ENCODE measurements around the gene FSTL4.
A peak's percentile ranks its signal among the peaks of the same experiment; 100 is the strongest.

FSTL4 gene

DNA sequence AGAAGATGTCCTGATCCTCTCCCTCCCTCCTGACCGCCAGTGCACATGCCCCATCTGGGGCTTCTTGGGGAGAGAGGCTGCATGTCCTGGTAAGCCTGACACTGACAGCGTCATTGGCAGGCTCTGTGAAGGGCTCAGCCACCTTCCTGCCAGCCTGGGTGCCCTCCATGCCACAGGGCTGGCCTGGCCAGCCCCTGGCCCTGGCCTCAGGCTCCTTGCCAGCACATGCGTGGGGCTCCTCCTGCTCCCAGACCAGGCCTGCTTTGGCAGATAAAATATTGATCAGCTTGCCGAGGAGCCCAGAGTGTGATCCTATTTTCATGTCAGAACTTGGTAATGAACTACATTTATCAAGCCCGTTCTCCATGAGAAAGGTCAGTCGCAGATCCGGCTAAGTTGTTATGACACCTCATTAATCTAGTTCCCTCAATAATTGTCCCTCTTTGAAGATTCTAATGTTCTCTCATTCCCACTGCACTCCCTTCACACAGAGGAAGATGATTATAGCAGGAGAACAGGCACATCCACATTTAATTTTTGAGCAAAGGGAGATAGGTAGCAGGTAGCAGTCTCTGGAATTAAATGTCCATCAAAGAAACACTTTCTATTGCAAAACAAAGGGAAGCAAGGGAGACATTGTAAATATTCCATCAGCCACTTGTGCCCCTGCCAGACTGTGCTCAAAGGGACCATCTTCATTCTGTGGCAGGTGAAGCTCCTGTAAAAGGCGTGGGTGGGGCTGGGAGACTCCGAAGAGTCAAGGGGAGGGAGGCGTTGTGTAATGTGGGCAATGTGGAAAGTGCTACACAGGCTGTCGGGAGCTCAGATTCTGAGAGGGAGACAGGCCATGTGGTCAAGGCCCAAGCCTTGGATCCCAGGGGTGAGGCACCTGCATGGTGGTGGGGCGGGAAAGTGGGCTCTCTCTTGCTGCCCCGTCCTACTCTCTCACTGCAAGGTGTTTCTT lies 288.6 kb downstream of the FSTL4 start:
- H3K36me3 Mint-ChIP-seq (ENCODE audit: low read depth): no peaks in the 10 kb centered on the region
- no peaks in the 10 kb centered on the region for H3K27me3 Mint-ChIP-seq
- no peak overlapping the region for H3K27ac Mint-ChIP-seq
- H3K4me1 Mint-ChIP-seq (ENCODE audit: low read depth): peaks cover 14% of the 10 kb centered on the region
- no peaks in the 10 kb centered on the region for H3K9me3 Mint-ChIP-seq
- no peak for DNase-seq
- no peak overlapping the region for H3K4me3 Mint-ChIP-seq

DNA sequence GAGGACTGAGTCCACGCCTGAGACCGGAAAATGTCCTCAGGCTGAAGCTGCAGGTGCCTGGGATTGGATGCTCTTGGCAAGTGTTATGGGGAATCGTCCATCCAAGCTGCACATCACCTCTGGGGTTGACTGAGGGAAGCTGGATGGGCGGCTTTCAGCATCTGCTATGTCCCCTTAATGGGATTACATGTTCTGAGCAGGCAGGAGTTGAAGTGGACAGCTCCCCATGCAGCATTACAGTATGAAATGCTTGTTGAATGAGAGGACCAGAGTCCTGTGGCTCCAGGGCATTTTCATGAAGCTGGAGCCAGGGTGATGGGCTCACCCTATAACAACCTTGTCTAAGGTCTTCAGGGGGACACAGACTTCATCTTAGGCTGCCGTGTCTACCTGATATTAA lies 289.6 kb downstream of the FSTL4 start:
- H3K4me1 Mint-ChIP-seq (ENCODE audit: low read depth): peaks cover 14% of the 10 kb centered on the region
- no peak for DNase-seq
- no peak overlapping the region for H3K27ac Mint-ChIP-seq
- H3K36me3 Mint-ChIP-seq (ENCODE audit: low read depth): no peaks in the 10 kb centered on the region
- H3K4me3 Mint-ChIP-seq: no peak overlapping the region
- H3K27me3 Mint-ChIP-seq: no peaks in the 10 kb centered on the region
- H3K9me3 Mint-ChIP-seq: no peaks in the 10 kb centered on the region

DNA sequence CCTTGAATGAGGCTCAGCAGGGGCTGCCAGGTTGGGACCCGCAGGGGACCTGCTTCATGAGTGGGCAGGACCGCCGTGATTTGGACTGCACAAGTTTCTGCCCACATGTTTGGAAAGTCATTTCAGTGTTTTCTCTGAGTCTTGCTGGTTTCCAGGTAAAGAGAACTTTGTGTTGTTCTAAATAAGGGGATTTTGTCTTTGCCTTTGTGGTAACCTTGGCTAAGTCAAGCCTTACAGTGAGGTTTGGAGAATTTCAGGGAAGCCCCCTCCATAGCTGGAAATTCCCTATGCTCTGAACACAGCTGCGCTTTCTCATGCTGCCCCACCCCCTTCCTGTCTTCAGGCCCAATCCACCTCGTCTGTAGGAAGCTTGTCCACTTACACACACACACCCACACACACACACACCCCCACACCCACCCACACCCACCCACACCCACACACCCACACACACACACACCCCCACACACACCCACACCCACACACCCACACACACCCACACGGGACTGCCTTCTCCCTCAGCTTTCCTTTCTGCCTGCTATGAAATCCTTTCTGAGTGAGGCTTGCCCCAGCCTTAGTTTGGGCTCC lies 290.4 kb downstream of the FSTL4 start:
- H3K4me3 Mint-ChIP-seq: no peak overlapping the region
- H3K27me3 Mint-ChIP-seq: no peaks in the 10 kb centered on the region
- peak overlapping the region; percentile 47 for H3K27ac Mint-ChIP-seq
- DNase-seq: no peak
- peaks cover 14% of the 10 kb centered on the region for H3K4me1 Mint-ChIP-seq (ENCODE audit: low read depth)
- no peaks in the 10 kb centered on the region for H3K36me3 Mint-ChIP-seq (ENCODE audit: low read depth)
- H3K9me3 Mint-ChIP-seq: no peaks in the 10 kb centered on the region

DNA sequence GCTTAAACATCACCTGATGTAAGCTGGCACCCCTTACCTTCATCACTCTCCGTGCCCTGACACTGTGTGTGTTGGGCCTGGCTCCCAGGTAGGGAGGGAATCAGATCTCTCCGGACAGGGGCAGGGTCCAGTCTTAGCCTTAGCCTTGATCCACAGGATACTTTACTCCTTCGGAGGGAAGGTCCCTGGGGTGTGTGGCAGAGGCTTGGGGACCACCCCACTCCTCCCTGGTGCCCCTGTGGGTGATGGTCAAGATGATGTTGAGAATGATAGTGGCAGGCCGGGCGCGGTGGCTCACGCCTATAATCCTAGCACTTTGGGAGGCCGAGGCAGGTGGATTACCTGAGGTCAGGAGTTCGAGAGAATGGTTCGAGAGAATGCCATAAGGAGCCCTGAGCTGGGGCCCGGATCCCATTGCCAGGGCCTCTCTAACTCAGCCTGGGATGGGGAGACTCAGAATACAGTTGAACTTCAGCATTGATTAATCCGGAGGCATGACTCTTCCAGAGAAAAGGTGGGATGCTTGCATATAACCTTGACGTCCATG lies 291.0 kb downstream of the FSTL4 start:
- H3K36me3 Mint-ChIP-seq (ENCODE audit: low read depth): no peaks in the 10 kb centered on the region
- no peaks in the 10 kb centered on the region for H3K9me3 Mint-ChIP-seq
- no peak overlapping the region for H3K4me3 Mint-ChIP-seq
- no peaks in the 10 kb centered on the region for H3K27me3 Mint-ChIP-seq
- H3K4me1 Mint-ChIP-seq (ENCODE audit: low read depth): peaks cover 14% of the 10 kb centered on the region
- DNase-seq: no peak
- H3K27ac Mint-ChIP-seq: peak overlapping the region; percentile 47

DNA sequence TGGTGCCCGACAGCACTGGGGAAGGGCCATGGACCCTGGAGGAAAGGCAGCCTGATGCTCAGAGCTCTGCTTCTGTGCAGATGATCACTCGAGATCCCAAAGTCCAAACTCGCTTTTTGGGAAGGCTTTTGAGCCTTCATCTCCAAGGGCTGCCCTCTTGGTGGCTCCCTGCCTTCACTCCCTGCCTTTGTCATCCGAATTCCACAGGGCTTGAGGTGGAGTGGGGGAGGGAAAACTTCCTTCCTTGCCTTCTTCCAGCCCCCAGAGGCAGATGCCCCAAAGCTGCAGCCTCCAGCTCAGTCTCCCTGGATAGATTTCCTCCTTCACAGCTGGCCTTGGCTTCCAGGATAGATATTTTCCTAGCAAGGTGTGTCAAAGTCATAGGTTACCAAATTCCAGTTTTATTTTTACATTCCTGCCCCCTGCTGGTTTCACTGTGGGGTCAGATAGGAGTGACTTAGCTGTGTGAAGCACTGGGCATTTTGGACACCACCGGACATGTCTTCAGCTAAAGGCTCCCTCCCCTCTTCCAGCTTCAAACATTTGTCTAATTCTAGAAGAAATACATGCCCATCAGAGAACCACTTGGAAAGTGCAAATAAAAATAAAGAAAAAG lies 292.3 kb downstream of the FSTL4 start:
- no peak for DNase-seq
- H3K4me3 Mint-ChIP-seq: no peak overlapping the region
- no peaks in the 10 kb centered on the region for H3K9me3 Mint-ChIP-seq
- H3K36me3 Mint-ChIP-seq (ENCODE audit: low read depth): no peaks in the 10 kb centered on the region
- H3K4me1 Mint-ChIP-seq (ENCODE audit: low read depth): peaks cover 14% of the 10 kb centered on the region
- no peaks in the 10 kb centered on the region for H3K27me3 Mint-ChIP-seq
- H3K27ac Mint-ChIP-seq: no peak overlapping the region

DNA sequence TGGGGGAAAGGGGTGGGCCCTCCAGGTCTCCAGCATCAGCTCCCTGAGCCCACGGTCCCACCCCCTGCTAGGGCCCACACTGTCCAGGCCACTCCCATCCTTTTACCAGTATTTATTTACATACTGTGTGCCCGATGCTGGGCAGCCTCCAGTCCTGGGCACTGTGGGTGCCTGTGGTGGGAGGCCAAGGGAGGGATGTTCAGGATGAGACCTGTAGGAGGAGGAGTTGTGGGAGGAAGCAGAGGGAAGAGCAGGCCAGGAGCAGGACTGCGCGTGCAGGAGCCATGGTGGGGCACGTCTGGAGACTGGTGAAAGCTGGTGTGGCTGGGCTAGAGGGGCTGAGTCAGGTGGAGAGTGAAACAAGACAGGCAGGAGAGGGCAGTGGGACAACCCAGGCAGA lies 293.1 kb downstream of the FSTL4 start:
- Mint-ChIP-seq H3K4me3 (no peak overlapping the region), H3K27me3 (no peaks in the 10 kb centered on the region), H3K4me1 (ENCODE audit: low read depth) (peaks cover 14% of the 10 kb centered on the region), H3K9me3 (no peaks in the 10 kb centered on the region), H3K36me3 (ENCODE audit: low read depth) (no peaks in the 10 kb centered on the region), H3K27ac (no peak overlapping the region)
- DNase-seq: no peak

DNA sequence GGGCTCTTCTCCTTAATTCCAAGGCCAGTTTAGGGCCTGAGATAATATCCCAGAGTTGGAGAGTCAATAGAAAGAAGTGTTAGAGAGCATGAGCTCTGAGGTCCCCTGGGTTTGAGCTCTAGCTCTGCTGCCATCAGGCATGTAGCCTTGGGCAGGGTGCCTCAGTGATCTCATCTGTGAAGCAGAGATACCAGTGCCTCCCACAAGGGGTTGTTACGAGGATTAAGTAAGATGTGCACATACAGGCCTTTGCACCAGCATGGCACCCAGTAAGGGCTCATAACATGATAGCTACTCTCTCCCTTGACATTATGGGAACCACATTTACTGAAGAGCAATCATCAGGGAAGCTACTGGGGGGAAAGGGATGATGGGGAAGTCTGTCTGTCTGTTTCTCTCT lies 294.8 kb downstream of the FSTL4 start:
- Mint-ChIP-seq H3K27ac (no peak overlapping the region), H3K4me1 (ENCODE audit: low read depth) (peaks cover 14% of the 10 kb centered on the region), H3K9me3 (no peaks in the 10 kb centered on the region), H3K27me3 (no peaks in the 10 kb centered on the region), H3K36me3 (ENCODE audit: low read depth) (no peaks in the 10 kb centered on the region), H3K4me3 (no peak overlapping the region)
- no peak for DNase-seq

DNA sequence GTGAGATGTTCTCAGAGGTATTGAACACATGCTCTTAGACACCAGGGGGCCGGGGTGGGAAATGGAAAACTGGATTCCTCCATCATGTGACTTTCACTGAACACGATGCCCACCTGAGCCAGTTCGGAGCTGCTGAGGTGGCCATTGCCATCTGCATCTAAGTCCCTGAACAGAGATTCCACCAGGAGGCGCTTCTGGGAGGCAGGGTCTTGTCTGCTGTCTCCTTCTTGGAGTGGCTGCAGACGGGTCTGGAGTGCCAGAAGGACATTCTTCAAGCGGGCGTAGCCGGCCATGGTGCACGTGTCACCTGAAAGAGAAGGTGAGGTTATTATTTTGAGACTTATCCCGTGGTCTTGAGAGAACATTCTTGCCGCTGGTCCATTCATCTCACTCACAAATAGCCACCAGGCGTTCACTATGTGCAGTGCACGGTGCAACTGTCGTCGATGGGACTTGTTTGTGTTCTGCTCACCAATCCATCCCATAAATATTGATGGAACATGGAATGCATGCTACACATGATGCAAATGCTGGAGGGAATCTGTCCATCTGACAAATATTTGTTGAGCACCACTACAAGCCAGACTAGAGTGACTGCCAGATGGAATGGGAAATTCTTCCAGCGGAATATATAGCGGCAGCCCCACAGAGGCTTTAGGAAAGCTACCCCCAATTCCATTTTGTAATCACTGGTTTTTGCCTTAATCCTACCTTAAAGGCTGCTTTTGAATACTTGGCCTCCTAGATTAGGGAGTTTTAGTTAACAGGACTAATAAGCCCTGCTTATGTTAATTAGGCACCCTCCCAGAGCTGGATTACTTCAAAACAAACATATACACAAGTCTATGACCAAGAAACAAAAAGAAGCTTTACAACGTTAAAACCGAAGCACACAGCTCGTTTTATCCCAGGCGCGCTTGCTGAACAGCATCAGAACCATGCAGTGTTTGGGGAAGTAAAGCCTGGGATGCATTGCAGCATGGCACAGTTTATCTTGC lies 295.7 kb downstream of the FSTL4 start:
- H3K36me3 Mint-ChIP-seq (ENCODE audit: low read depth): no peaks in the 10 kb centered on the region
- H3K27ac Mint-ChIP-seq: no peak overlapping the region
- no peak overlapping the region for H3K4me3 Mint-ChIP-seq
- no peak for DNase-seq
- H3K27me3 Mint-ChIP-seq: no peaks in the 10 kb centered on the region
- H3K4me1 Mint-ChIP-seq (ENCODE audit: low read depth): peaks cover 6% of the 10 kb centered on the region
- no peaks in the 10 kb centered on the region for H3K9me3 Mint-ChIP-seq

DNA sequence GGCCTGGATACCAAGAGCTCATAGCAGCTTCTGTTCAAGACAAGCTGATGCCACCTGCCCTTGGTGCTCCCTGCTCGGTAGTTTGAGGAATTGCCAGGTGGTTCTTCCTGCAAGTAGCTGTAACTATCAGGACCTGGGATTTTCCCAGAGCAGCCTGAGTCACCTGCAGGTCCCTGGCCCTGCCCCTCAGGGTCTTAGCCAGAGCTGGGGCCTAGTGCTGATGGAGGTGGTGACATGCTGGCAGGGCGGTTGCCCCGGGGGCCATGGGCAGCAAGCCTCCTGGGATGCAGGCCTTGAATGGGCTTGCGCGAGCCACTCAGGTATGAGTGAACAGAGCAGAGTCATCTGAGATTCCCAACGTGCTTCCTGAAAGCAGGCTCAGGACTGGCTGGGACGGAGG lies 298.3 kb downstream of the FSTL4 start:
- no peak overlapping the region for H3K27ac Mint-ChIP-seq
- peaks cover 4% of the 10 kb centered on the region for H3K27me3 Mint-ChIP-seq
- no peaks in the 10 kb centered on the region for H3K36me3 Mint-ChIP-seq (ENCODE audit: low read depth)
- no peaks in the 10 kb centered on the region for H3K4me1 Mint-ChIP-seq (ENCODE audit: low read depth)
- H3K4me3 Mint-ChIP-seq: no peak overlapping the region
- DNase-seq: no peak
- H3K9me3 Mint-ChIP-seq: no peaks in the 10 kb centered on the region

DNA sequence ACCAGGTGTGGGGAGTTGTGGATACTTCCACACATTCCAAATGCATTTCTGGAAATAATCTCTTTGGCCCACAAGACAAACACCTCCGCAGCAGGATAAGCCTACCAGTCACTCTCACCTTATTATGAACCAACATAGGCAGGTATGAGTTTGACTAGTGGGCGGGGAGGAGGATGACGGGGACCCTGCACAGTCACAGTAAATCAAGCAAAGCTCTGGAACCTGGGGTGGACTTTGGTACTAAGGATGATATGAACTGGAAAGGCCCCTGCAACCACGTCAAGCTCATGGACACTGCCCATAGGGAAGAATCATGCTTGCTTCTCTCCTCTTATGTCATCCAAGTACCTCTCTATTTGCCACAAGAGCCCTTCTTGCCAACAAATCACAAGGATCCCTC lies 301.2 kb downstream of the FSTL4 start:
- DNase-seq: no peak
- Mint-ChIP-seq H3K36me3 (ENCODE audit: low read depth) (no peaks in the 10 kb centered on the region), H3K4me1 (ENCODE audit: low read depth) (no peaks in the 10 kb centered on the region), H3K27ac (no peak overlapping the region), H3K4me3 (no peak overlapping the region), H3K9me3 (no peaks in the 10 kb centered on the region), H3K27me3 (peaks cover 9% of the 10 kb centered on the region)

DNA sequence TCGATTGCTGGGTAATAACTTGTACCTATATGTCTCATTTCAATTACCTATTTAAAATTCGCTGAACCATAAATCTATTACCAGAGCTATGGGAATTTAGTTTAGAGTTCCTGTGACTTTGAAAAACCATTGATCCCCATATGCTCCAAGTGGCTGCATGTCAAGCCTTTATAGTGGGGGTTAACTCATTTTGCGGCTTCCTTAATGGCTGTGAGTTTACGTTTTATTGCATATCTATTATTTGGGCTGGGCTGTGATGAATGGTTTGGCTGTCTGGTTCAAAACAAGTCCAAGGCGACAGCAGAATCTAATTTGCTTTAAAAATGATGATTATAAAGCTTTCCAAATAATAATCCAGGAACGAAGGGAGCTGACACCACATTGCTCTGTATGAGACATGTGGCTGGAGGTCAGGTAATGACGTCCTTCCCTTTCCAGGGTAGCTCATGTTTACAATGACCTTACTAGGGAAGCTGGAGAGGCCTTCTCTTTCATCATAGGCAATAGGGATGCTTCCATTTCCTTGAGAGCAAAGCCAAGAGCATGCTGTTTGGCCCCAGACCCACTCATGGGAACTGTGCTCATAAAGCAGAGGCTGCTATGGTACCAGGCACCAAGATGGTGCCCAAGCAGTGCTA lies 302.2 kb downstream of the FSTL4 start:
- Mint-ChIP-seq H3K27ac (no peak overlapping the region), H3K27me3 (peaks cover 9% of the 10 kb centered on the region), H3K9me3 (no peaks in the 10 kb centered on the region), H3K4me3 (no peak overlapping the region), H3K4me1 (ENCODE audit: low read depth) (no peaks in the 10 kb centered on the region), H3K36me3 (ENCODE audit: low read depth) (no peaks in the 10 kb centered on the region)
- no peak for DNase-seq

DNA sequence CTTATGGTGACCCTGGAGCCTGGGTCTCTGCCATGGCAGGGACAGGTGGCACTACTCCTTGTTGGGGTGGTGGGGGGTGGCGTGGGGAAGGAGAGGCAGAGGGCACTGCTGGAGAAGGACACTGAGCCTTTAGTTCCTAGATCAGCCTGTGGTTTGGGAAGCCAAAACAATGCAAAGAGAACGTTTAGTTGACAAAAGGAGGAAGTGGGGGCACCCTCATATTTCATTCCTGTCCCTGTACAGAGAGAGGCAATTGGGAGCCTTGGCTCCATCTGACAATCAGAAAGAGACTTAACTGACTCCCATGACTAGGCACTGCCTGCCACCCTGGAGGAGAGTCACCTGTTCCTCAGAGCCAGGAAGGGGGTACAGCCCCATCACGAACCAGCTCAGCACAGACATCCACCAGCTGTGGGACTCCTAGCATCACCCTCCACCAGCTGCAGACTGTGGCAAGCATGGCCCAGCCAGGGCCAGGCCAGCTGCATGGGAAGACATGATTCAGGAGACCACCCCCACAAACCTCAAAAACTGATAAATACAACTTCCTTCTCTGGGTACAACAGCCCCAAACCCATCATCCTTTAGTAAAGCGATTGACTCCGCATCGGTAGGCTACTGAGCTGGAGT lies 303.1 kb downstream of the FSTL4 start:
- Mint-ChIP-seq H3K4me1 (ENCODE audit: low read depth) (no peaks in the 10 kb centered on the region), H3K36me3 (ENCODE audit: low read depth) (no peaks in the 10 kb centered on the region), H3K27ac (no peak overlapping the region), H3K27me3 (peaks cover 9% of the 10 kb centered on the region), H3K4me3 (no peak overlapping the region), H3K9me3 (no peaks in the 10 kb centered on the region)
- DNase-seq: no peak

DNA sequence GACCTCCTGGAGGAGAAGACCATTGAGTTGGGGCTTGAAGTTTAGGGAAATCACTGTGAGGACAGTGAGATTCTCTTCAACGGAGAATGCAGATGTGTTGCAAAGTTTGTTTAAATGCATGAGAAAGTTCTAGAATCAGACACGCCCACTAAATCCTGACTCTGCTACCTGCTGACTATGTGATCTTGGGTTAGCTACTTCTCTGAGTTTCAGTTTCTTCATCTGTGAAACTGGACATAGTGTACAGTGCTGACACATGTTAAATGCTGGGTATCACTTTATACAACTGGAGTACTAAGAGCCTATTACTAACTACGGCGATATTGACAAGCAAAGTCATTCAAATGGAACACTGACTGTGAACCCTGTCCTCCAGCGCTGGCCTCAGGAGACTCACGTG lies 305.1 kb downstream of the FSTL4 start:
- DNase-seq: no peak
- H3K27ac Mint-ChIP-seq: no peak overlapping the region
- no peak overlapping the region for H3K4me3 Mint-ChIP-seq
- H3K27me3 Mint-ChIP-seq: peaks cover 9% of the 10 kb centered on the region
- no peaks in the 10 kb centered on the region for H3K36me3 Mint-ChIP-seq (ENCODE audit: low read depth)
- H3K4me1 Mint-ChIP-seq (ENCODE audit: low read depth): no peaks in the 10 kb centered on the region
- no peaks in the 10 kb centered on the region for H3K9me3 Mint-ChIP-seq

All from activated T-cell treated with anti-CD3 and anti-CD28 coated beads, Interleukin-2, amount 50 U/mL, for 24 hours (primary cell).